Esophagus (tissue), 2 donors: ENCODE data around the gene SPEF1. TPM values are rescaled to one million over a fixed set of nuclear protein-coding genes. Genes with fewer than 3 reads are reported as not detected.

Experiments
- H3K27ac ChIP-seq, 2 donors: one replicate each; pipeline ENCODE4 v1.5.1; 2013; ENCODE audit warnings: low read depth in 2 of 2, mild to moderate bottlenecking in 2 of 2, inconsistent platforms in 1 of 2, low read length in 1 of 2, moderate library complexity in 1 of 2
- H3K27me3 ChIP-seq, 2 donors: one replicate each; pipeline ENCODE4 v1.6.1; 2013; ENCODE audit warnings: low read length in 2 of 2, control low read depth in 1 of 2, mild to moderate bottlenecking in 1 of 2; ENCODE audit not compliant: insufficient read depth in 2 of 2, control insufficient read depth in 1 of 2
- H3K36me3 ChIP-seq, 2 donors: one replicate each; pipeline ENCODE4 v1.6.1; 2013; ENCODE audit warnings: low read length in 1 of 2; ENCODE audit not compliant: control insufficient read depth in 2 of 2, insufficient read depth in 2 of 2
- H3K4me1 ChIP-seq, 2 donors: one replicate each; pipeline ENCODE4 v1.6.1; 2013; ENCODE audit warnings: low read length in 1 of 2; ENCODE audit not compliant: control insufficient read depth in 2 of 2, insufficient read depth in 2 of 2
- H3K4me3 ChIP-seq, 2 donors: one replicate each; pipeline ENCODE4 v1.5.1; 2013; ENCODE audit warnings: low read length in 2 of 2, mild to moderate bottlenecking in 2 of 2, low read depth in 1 of 2, moderate library complexity in 1 of 2
- H3K9me3 ChIP-seq, 2 donors: one replicate each; pipeline ENCODE4 v1.6.1; 2013; ENCODE audit warnings: mild to moderate bottlenecking in 2 of 2, low read depth in 1 of 2, low read length in 1 of 2, moderate library complexity in 1 of 2; ENCODE audit not compliant: control insufficient read depth in 2 of 2, insufficient read depth in 1 of 2
- WGBS, 2 donors: extraction: QIAGEN DNeasy Blood & Tissue Kit; methylation state at CpG; one replicate each; pipeline ENCODE4 v1.1.7; 2013; 5-methylcytosine and 5-hydroxymethylcytosine counted together
- polyA plus RNA-seq, 2 donors: library from polyadenylated mRNA; stranded (reverse); fragments of 200-250 nt; gene quantifications; one replicate each; pipeline ENCODE4 v1.2.3, GENCODE V29; 2013
- donor health status: healthy with polysubstance abuse.
- donor health status: Bipolar disorder and iron deficiency.

SPEF1 gene
- polyA plus RNA-seq, 2 donors, result 0.07 to 0.08 TPM

GRCh38 chr20:3819411-3820047 is 38.3 kb upstream of the SPEF1 start:
- no peaks in the 10 kb centered on the region for H3K9me3 ChIP-seq
- 63 to 64% methylated on average over 20 of the region's 20 CpGs for WGBS, 2 donors
- H3K36me3 ChIP-seq, result peaks cover 8 to 19% of the 10 kb centered on the region in 2 donors
- no peaks in the 10 kb centered on the region for H3K27me3 ChIP-seq
- H3K27ac ChIP-seq, result peak overlapping the region; percentile 98 to 100
- H3K4me1 ChIP-seq, result peaks cover 6 to 11% of the 10 kb centered on the region in 2 donors
- H3K4me3 ChIP-seq, result peak overlapping the region; percentile 73 to 82

- no peak overlapping the region for H3K4me3 ChIP-seq
- no peaks in the 10 kb centered on the region for H3K27me3 ChIP-seq
- WGBS, 2 donors, result 63 to 72% methylated on average over 8 of the region's 8 CpGs
- peaks cover 0 to 11% of the 10 kb centered on the region in 2 donors for H3K36me3 ChIP-seq
- H3K9me3 ChIP-seq, result no peaks in the 10 kb centered on the region
- peak overlapping the region; percentile 31 to 69 for H3K27ac ChIP-seq
- peaks cover 6 to 11% of the 10 kb centered on the region in 2 donors for H3K4me1 ChIP-seq
These were observed 37.2 kb upstream of the SPEF1 start for GRCh38 chr20:3818155-3819151.

- H3K27ac ChIP-seq, result no peak overlapping the region
- no peaks in the 10 kb centered on the region for H3K9me3 ChIP-seq
- H3K27me3 ChIP-seq, result no peaks in the 10 kb centered on the region
- WGBS, 2 donors, result 73 to 75% methylated on average over 9 of the region's 9 CpGs
- H3K4me1 ChIP-seq, result peaks cover 9 to 11% of the 10 kb centered on the region in 2 donors
- H3K36me3 ChIP-seq, result no peaks in the 10 kb centered on the region
- H3K4me3 ChIP-seq, result no peak overlapping the region
These were observed 34.6 kb upstream of the SPEF1 start for GRCh38 chr20:3815703-3816315.

- Histone ChIP-seq H3K9me3 (no peaks in the 10 kb centered on the region), H3K4me3 (no peak overlapping the region), H3K4me1 (peaks cover 9 to 13% of the 10 kb centered on the region in 2 donors), H3K36me3 (no peaks in the 10 kb centered on the region), H3K27ac (peak overlapping the region in 1 of 2 donors; percentile 8), H3K27me3 (no peaks in the 10 kb centered on the region)
- 76 to 82% methylated on average over 7 of the region's 7 CpGs for WGBS, 2 donors
These were observed 33.8 kb upstream of the SPEF1 start for GRCh38 chr20:3814928-3815495.

GRCh38 chr20:3813848-3814581 is 32.8 kb upstream of the SPEF1 start:
- Histone ChIP-seq H3K9me3 (no peaks in the 10 kb centered on the region), H3K36me3 (no peaks in the 10 kb centered on the region), H3K4me1 (peaks cover 9 to 12% of the 10 kb centered on the region in 2 donors), H3K27ac (no peak overlapping the region), H3K4me3 (no peak overlapping the region), H3K27me3 (no peaks in the 10 kb centered on the region)
- WGBS, 2 donors, result 68 to 82% methylated on average over 12 of the region's 12 CpGs

- Histone ChIP-seq H3K9me3 (no peaks in the 10 kb centered on the region), H3K4me3 (no peak overlapping the region), H3K36me3 (no peaks in the 10 kb centered on the region), H3K27me3 (no peaks in the 10 kb centered on the region), H3K4me1 (peaks cover 2 to 4% of the 10 kb centered on the region in 2 donors), H3K27ac (peak overlapping the region; percentile 9 to 82)
- WGBS, 2 donors, result 59 to 60% methylated on average over 8 of the region's 8 CpGs
These were observed 32.0 kb upstream of the SPEF1 start for GRCh38 chr20:3812975-3813847.

- no peaks in the 10 kb centered on the region for H3K36me3 ChIP-seq
- no peaks in the 10 kb centered on the region for H3K9me3 ChIP-seq
- peaks cover 2 to 5% of the 10 kb centered on the region in 2 donors for H3K4me1 ChIP-seq
- H3K27ac ChIP-seq, result peak overlapping the region; percentile 77 to 95
- no peak overlapping the region for H3K4me3 ChIP-seq
- H3K27me3 ChIP-seq, result no peaks in the 10 kb centered on the region
- WGBS, 2 donors, result 92 to 96% methylated on average over 8 to 9 of the region's 9 CpGs
These were observed 31.0 kb upstream of the SPEF1 start for GRCh38 chr20:3812259-3812681.

- Histone ChIP-seq H3K4me3 (peak overlapping the region in 1 of 2 donors; percentile 20), H3K27me3 (no peaks in the 10 kb centered on the region), H3K9me3 (no peaks in the 10 kb centered on the region), H3K27ac (peak overlapping the region; percentile 77 to 95), H3K4me1 (peaks cover 2 to 9% of the 10 kb centered on the region in 2 donors), H3K36me3 (no peaks in the 10 kb centered on the region)
- WGBS, 2 donors, result 2 to 3% methylated on average over 20 of the region's 20 CpGs
These were observed 30.4 kb upstream of the SPEF1 start for GRCh38 chr20:3811467-3812258.
